Ascending aorta (tissue), 2 donors: ENCODE data around the gene S100A16. TPM values are rescaled to one million over a fixed set of nuclear protein-coding genes. Genes with fewer than 3 reads are reported as not detected.

Experiments
- DNase-seq, 2 donors: peaks; one replicate each; pipeline ENCODE4 v3.0.0-alpha.2; 2019; ENCODE audit warnings: low spot score in 2 of 2
- H3K27ac ChIP-seq, 2 donors: fragments of 200-600 bp; sonication (generic); one replicate each; pipeline ENCODE4 v1.5.1; 2016 to 2017; ENCODE audit warnings: mild to moderate bottlenecking in 1 of 2
- H3K27me3 ChIP-seq: fragments of 200-600 bp; sonication (generic); one replicate; pipeline ENCODE4 v1.5.1; 2017
- H3K36me3 ChIP-seq, 2 donors: fragments of 200-600 bp; sonication (generic); one replicate each; pipeline ENCODE4 v1.5.1; 2016
- H3K4me1 ChIP-seq, 2 donors: fragments of 200-600 bp; sonication (generic); one replicate each; pipeline ENCODE4 v1.5.1; 2016 to 2017; ENCODE audit warnings: mild to moderate bottlenecking in 1 of 2
- H3K4me3 ChIP-seq, 2 donors: fragments of 200-600 bp; sonication (generic); one replicate each; pipeline ENCODE4 v1.5.1; 2016 to 2017; ENCODE audit warnings: mild to moderate bottlenecking in 1 of 2
- H3K9me3 ChIP-seq, 2 donors: fragments of 200-600 bp; sonication (generic); one replicate each; pipeline ENCODE4 v1.5.1; 2016
- CTCF ChIP-seq, 3 experiments: fragments of 200-600 bp in 2 of 3; fragments of 450-650 bp in 1 of 3; sonication (generic) in 2 of 3; IDR thresholded peaks; one replicate each; pipeline ENCODE4 v1.5.1; 2016 to 2019; ENCODE audit warnings: antibody characterized with exemption in 3 of 3, mild to moderate bottlenecking in 1 of 3, moderate library complexity in 1 of 3
- intact Hi-C: fragments of 100-400 bp; cut with DNase I; formaldehyde crosslinking; loops from one replicate; pipeline ENCODE4 v1.15.1; 2023
- total RNA-seq: library from RNA; depleted of rRNA; stranded (reverse); fragments of >200 nt; gene quantifications from one replicate; pipeline ENCODE4 v1.1.0, GENCODE V29; 2016

Gene S100A16
- 364 TPM for total RNA-seq

DNA sequence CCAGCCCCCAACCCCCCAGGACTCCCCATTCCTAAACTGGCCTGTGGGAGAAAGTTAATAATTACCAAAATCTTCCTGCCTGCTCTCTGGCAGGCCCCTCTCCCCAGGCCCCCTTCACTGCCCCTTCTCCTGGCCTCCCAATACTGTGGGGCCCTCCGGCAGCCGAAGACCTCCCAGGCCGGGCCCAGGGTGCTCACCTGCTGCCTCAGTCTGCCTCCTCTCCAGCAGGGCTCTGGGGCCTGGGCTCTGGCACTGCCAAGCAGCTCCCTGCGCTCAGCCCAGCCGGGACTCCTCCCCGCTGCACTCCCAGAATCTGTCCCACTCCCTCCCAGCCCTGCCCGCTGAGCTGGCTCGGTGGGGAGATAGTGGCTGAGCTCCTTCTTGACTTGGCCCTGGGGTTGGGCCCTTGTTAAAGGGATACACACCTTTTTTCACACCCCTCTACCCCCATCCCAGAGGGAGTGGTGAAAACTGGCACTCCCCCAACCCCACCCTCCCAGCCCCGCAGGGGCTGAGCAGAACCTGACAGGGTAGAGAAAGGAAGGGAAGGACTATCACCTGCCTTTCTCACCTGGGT, at the start of gene S100A16:
S100A16 (minus strand) TSS at position 383 of the 577 bp plus-strand sequence. CDS start 4,986 bp downstream, outside the sequence.
- Histone ChIP-seq H3K27ac (peak within 1 kb of the TSS; percentile 90 to 96), H3K4me3 (peak within 1 kb of the TSS; percentile 53 to 75), H3K27me3 (no peaks in the 10 kb centered on the region), H3K36me3 (peaks cover 0 to under 1% of the 10 kb centered on the region in 2 donors), H3K9me3 (no peaks in the 10 kb centered on the region), H3K4me1 (peaks cover 7 to 42% of the 10 kb centered on the region in 2 donors)
- intact Hi-C loops: loop anchor here (2.0 to 10.0 kb wide), 2 partner anchors 14 to 258 kb away; partner anchors contain the start of genes S100A13 and S100A9
- no peak for TF ChIP-seq CTCF (IDR thresholded peaks at IDR 0.05)
- peak in 1 of 2 donors; percentile 90 for DNase-seq

GRCh38 chr1:153662269-153662668, 49.3 kb upstream of the S100A16 start:
- H3K36me3 ChIP-seq: peaks cover 66% of the 10 kb centered on the region in 2 donors
- H3K4me3 ChIP-seq: no peak overlapping the region
- peaks cover 0 to 7% of the 10 kb centered on the region in 2 donors for H3K4me1 ChIP-seq
- no peak overlapping the region for H3K27ac ChIP-seq
- DNase-seq: no peak
- intact Hi-C loops: loop anchor here (5.0 kb wide), 1 partner anchor 90 kb away; no protein-coding TSS in a partner anchor
- no peak for TF ChIP-seq CTCF (IDR thresholded peaks at IDR 0.05)
- no peaks in the 10 kb centered on the region for H3K9me3 ChIP-seq
- no peaks in the 10 kb centered on the region for H3K27me3 ChIP-seq

DNA sequence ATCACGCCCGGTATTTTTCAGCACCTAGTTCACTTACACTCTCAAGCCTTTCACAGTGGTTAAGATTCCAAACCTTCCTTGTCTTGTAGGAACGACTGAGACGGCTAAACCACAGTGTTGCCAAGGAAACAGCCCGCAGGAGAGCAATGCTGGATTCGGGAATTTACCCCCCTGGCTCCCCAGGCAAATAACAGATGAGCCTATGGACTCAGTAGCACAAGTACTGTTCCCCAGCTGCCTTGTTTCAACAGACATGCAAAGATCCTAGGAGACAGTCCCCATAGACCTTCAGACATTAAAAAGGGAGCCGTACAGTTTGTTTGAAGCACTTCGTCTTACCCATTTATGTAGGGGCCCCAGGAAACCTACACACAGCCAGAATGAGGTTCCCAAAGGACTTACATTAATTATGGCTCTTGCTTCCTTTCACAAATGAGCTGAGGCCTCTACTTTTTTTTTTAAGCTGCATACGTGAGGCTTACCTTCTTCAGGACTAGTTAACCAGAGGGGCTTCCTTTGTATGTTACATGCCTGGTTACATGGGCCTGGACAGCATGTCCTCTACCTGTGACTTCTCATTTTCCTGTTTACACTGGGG, 48.3 kb upstream of the S100A16 start:
- DNase-seq: no peak
- no peak overlapping the region for H3K4me3 ChIP-seq
- no peak overlapping the region for H3K27ac ChIP-seq
- intact Hi-C loops: loop anchor here (5.0 kb wide), 1 partner anchor 89 kb away; no protein-coding TSS in a partner anchor
- H3K9me3 ChIP-seq: no peaks in the 10 kb centered on the region
- TF ChIP-seq CTCF (IDR thresholded peaks at IDR 0.05): no peak
- H3K27me3 ChIP-seq: no peaks in the 10 kb centered on the region
- peaks cover 55 to 56% of the 10 kb centered on the region in 2 donors for H3K36me3 ChIP-seq
- peaks cover 0 to 7% of the 10 kb centered on the region in 2 donors for H3K4me1 ChIP-seq

GRCh38 chr1:153659656-153660055, 46.7 kb upstream of the S100A16 start:
- H3K27ac ChIP-seq: peak overlapping the region in 1 of 2 donors; percentile 93
- no peaks in the 10 kb centered on the region for H3K9me3 ChIP-seq
- TF ChIP-seq CTCF (IDR thresholded peaks at IDR 0.05): no peak
- intact Hi-C loops: loop anchor here (5.0 kb wide), 1 partner anchor 87 kb away; no protein-coding TSS in a partner anchor
- H3K27me3 ChIP-seq: no peaks in the 10 kb centered on the region
- peak overlapping the region; percentile 73 to 91 for H3K4me3 ChIP-seq
- H3K36me3 ChIP-seq: peaks cover 40% of the 10 kb centered on the region in 2 donors
- H3K4me1 ChIP-seq: peaks cover 0 to 7% of the 10 kb centered on the region in 2 donors
- no peak for DNase-seq

DNA sequence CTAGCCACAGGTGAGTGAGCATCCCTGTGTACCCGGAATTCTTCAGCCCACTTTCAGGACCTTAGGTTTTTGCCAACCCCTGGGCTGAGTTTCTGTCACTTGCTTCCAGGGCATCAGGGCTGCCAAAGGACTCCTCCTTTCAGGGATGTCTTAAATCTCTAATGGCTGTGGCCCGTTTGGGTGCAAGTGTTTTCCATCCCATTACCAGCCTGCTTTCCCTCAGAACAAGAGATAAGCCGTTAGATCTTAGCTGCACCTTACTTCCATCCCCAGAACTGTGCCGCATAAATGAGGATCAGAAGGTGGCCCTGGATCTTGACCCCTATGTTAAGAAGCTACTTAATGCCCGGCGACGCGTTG, 46.2 kb upstream of the S100A16 start:
- H3K27ac ChIP-seq: peak overlapping the region; percentile 93 to 94
- intact Hi-C loops: no loop called here
- TF ChIP-seq CTCF (IDR thresholded peaks at IDR 0.05): no peak
- H3K36me3 ChIP-seq: peaks cover 35% of the 10 kb centered on the region in 2 donors
- H3K4me3 ChIP-seq: peak overlapping the region; percentile 73 to 91
- DNase-seq: no peak
- H3K27me3 ChIP-seq: no peaks in the 10 kb centered on the region
- H3K4me1 ChIP-seq: peaks cover 0 to 7% of the 10 kb centered on the region in 2 donors
- no peaks in the 10 kb centered on the region for H3K9me3 ChIP-seq
